GM21423 (cell line): ENCODE measurements around the gene SNAP23.

ENCODE experiments used
- ATAC-seq: cut with Tn5 transposase; IDR thresholded peaks from one replicate; pipeline ENCODE4 v1.9.1; 2021; ENCODE audit warnings: mild to moderate bottlenecking, moderate library complexity; ENCODE audit not compliant: unreplicated experiment

SNAP23 gene

GRCh38 chr15:42495361-42496212 lies at the start of gene SNAP23:
TSS of gene SNAP23 (plus strand) at chr15:42495634. CDS start at chr15:42511847, 16,213 bp downstream.
- peak; percentile 73 for ATAC-seq

DNA sequence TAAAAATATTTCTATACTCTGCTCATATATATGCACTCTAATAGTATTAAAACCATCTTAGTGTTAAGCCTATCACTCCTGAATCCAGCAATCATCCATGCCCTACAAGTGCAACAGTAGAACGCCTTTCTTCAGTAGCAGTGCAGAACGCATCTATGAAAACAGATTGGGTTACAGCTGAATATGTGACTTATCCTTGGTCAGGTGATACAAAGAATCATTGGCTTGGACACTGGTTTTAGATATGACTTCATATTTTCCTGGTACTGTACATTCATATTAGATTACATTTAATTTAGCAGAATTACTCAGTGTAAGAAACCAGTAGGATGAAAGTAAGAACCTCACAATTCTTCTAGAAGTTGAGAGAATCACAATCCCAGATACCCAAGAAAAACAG lies 47.8 kb upstream of the SNAP23 start:
- no peak for ATAC-seq

DNA sequence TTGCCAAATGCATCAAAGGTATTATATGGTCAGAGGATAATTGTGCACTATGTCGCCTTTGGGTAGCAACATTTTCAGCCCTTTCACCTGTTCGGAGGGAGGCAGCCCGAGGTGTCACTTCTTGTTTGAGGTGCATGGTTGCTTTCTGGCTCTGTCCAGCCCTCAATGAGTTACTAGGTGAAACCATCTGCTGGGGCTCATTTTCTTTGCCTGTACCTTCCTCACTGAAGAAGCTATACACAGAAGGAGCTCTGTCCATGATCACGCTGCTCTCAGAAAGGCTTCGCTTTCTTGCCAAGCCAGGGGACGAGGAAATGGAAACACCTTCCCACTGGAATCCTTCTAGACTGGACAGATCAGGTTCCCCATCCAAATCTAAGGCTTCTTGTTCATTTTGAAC lies 47.2 kb upstream of the SNAP23 start:
- no peak for ATAC-seq

DNA sequence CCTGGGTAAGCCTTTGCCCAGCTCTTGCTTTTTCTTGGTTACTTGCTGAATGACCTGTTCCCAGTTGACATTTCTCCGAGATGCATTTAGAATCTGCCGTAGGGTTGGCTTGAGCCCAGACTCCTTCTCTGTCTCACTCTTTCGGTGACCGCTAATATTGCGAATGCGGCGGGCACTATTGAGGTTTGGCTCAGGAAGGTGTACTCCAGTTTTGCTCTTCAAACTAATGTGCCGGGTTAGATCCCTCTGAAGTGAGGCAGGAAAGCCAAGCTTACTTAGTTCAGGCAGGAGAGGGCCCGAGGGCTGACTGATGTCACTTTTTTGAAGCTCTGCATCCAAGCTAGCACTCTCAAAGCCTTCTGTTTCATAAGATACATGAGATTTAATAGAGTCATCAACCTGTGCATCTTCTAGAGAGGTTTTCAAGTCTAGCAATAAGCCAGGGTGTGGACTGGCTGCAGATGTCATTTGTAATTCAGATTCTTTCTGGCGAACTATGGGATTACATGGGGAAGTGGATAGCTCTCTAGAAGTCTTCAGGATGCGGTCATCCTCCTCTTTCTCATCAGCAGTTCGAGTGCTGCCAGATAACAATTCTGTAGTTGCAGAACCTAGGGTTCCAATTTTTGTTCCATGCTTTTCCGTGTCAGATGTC lies 45.5 kb upstream of the SNAP23 start:
- no peak for ATAC-seq

DNA sequence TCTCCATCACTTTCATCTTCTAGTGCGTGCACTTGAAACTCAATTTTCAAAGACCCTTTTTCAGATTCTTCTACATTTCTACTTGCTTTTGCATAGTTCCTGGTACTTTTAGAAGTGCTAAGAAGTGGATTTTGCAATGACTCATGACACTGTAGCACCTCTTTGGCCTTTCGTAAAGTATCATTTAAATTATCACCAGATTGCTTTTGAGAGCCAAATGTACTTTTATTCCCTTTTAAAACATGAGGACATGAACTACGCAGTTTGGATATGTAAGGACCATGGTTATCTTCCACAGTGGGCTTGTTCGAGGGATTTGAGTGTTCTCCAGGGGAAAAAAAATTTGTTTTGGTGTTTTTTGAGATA lies 45.0 kb upstream of the SNAP23 start:
- no peak for ATAC-seq

- ATAC-seq: no peak
Observed at GRCh38 chr15:42453826-42454225, 41.6 kb upstream of the SNAP23 start.

- no peak for ATAC-seq
Observed at GRCh38 chr15:42456531-42456930, 38.9 kb upstream of the SNAP23 start.

- ATAC-seq: no peak
Observed at GRCh38 chr15:42456971-42457370, 38.5 kb upstream of the SNAP23 start.

GRCh38 chr15:42457445-42458442 lies 37.7 kb upstream of the SNAP23 start:
- ATAC-seq: peak; percentile 84

DNA sequence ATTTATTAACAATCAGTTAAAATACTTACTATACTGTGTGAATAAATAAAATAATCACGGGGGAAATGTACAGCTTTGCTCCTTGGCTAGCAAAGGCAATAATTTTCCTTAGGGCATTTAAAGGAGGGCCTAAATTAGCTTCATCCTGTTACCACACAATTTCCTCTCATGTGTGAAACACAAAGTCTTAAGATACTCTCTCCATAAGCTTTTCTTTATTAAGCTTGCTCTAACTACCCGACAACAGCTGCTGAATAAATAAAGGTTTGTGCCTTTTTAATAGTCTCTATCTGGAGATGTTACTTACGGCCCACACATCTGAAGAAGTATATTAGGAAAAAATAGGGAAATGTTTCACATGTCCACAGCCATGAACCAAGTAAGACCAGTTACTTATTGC lies 34.2 kb upstream of the SNAP23 start:
- no peak for ATAC-seq

GRCh38 chr15:42465520-42466259 lies 29.7 kb upstream of the SNAP23 start:
- ATAC-seq: no peak

DNA sequence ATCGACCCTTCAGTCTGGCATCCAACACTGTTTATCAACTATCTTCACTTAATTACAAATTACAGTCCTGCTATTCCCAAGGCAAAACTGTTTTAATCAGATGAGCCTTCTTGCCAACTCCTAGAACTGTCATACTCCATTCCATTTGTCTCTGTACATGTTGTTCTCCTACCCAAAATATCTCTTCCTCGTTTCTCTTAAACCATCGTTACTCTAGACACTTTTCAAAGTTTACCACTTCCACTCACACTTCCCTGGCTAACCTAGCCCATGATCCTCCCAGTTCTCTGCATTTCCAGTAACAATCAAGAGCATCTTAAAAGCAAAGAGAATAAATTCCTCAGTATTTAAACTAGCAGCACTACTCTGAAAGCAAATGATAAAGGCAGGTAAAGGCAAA lies 24.4 kb upstream of the SNAP23 start:
- ATAC-seq: no peak

- ATAC-seq: no peak
Observed at GRCh38 chr15:42474827-42475226, 20.6 kb upstream of the SNAP23 start.

DNA sequence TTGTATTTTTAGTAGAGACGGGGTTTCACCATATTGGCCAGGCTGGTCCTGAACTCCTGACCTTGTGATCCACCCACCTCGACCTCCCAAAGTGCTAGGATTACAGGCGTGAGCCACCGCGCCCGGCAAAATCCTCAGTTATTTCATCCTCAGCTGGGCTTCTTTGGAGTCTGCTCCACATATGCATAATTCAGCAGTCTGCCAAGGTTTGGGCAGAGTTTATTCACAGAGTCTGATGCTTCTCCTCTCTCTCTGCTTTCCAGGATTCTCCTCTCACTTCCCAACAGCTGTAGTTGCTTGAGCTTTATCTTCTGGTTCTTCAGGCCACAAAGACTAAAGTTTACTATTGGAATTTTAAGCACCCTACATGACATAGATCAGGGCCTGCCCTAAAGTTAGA lies 12.7 kb upstream of the SNAP23 start:
- no peak for ATAC-seq

GRCh38 chr15:42483677-42484076 lies 11.8 kb upstream of the SNAP23 start:
- ATAC-seq: no peak

- ATAC-seq: no peak
Observed at GRCh38 chr15:42490291-42490670, 5.2 kb upstream of the SNAP23 start.

- ATAC-seq: peak; percentile 63
Observed at GRCh38 chr15:42490671-42491538, 4.5 kb upstream of the SNAP23 start, which contains the start of gene ZNF106. TSS of gene ZNF106 (minus strand) at chr15:42491141. CDS start at chr15:42472289, 18,852 bp downstream.

- no peak for ATAC-seq
Observed at GRCh38 chr15:42491539-42492225, 3.8 kb upstream of the SNAP23 start.

- ATAC-seq: no peak
Observed at GRCh38 chr15:42493679-42494078, 1.8 kb upstream of the SNAP23 start.
